HCT116 (cell line): ENCODE results near the gene NPPC. TPM values are rescaled to one million over a fixed set of nuclear protein-coding genes. Genes with fewer than 3 reads are reported as not detected.

Source experiments
- ATAC-seq: fragments of 200-7000 bp; cut with Tn5 transposase; 2 replicates; pipeline ENCODE4 v1.9.1; 2020; ENCODE audit warnings: mild to moderate bottlenecking, moderate library complexity
- BruUV-seq: library from RNA; stranded (reverse); fragments of 400-500 nt; replicated peaks from 2 replicates; lab custom pipeline; 2021; lab: Mats Ljungman, UMichigan
- CTCF ChIA-PET: fragments of 300-600 bp; sonication (Branson Sonifier 250); formaldehyde crosslinking; loops from one replicate; lab custom pipeline; 2021; ENCODE audit warnings: antibody characterized with exemption; lab: Charles Lee
- POLR2A ChIA-PET: fragments of 300-600, 350-600 bp; sonication (Branson Sonifier 250); formaldehyde crosslinking; loops from one replicate; lab custom pipeline; 2021; ENCODE audit warnings: antibody characterized with exemption; lab: Charles Lee
- RAD21 ChIA-PET, 2 experiments: fragments of 300-600 bp; sonication (Branson Sonifier 250); formaldehyde crosslinking; loops; one replicate each; lab custom pipeline; 2023; ENCODE audit warnings: low total read pairs in 2 of 2; ENCODE audit not compliant: uncharacterized antibody in 2 of 2, unreplicated experiment in 2 of 2, low non-redundant PET in 1 of 2; lab: Charles Lee
- DNase-seq: peaks from one replicate; pipeline ENCODE4 v3.0.0-alpha.2; 2010; ENCODE audit warnings: low read depth, low spot score
- H2AFZ ChIP-seq: fragments of 200-600 bp; shearing (Covaris generic), sonication (generic); 2 replicates; pipeline ENCODE4 v1.6.1; 2017; ENCODE audit warnings: low read depth, mixed run types, mixed read lengths, antibody characterized with exemption, low read length; ENCODE audit not compliant: poor library complexity, severe bottlenecking
- H3K27ac ChIP-seq: 2 replicates; pipeline ENCODE4 v1.5.1; 2012; ENCODE audit warnings: low read depth, low read length
- H3K27me3 ChIP-seq: fragments of 200-600 bp; sonication (generic); 2 replicates; pipeline ENCODE4 v1.6.1; 2016; ENCODE audit warnings: mixed run types, low read length, mixed read lengths; ENCODE audit not compliant: insufficient read depth
- H3K36me3 ChIP-seq, 2 experiments: fragments of 200-500 bp in 1 of 2; fragments of 200-600 bp in 1 of 2; sonication (Bioruptor generic) in 1 of 2; sonication (generic) in 1 of 2; 2 replicates each; pipeline versions ENCODE4 v1.5.1 to v1.6.1; 2014 to 2016; ENCODE audit warnings: low read length in 2 of 2, inconsistent platforms in 1 of 2, mixed read lengths in 1 of 2, mixed run types in 1 of 2; ENCODE audit not compliant: insufficient read depth in 2 of 2, control insufficient read depth in 1 of 2
- H3K4me1 ChIP-seq, 2 experiments: fragments of 200-600 bp in 1 of 2; sonication (generic) in 1 of 2; 2 replicates each; pipeline versions ENCODE4 v1.5.1 to v1.6.1; 2012 to 2017; ENCODE audit warnings: low read length in 2 of 2, inconsistent platforms in 1 of 2, mild to moderate bottlenecking in 1 of 2, mixed read lengths in 1 of 2, mixed run types in 1 of 2, moderate library complexity in 1 of 2; ENCODE audit not compliant: insufficient read depth in 2 of 2, control insufficient read depth in 1 of 2
- H3K4me2 ChIP-seq: fragments of 200-600 bp; sonication (generic); 2 replicates; pipeline ENCODE4 v1.6.1; 2017; ENCODE audit warnings: mixed run types, low read length, mixed read lengths
- H3K4me3 ChIP-seq, 2 experiments: fragments of 200-600 bp in 1 of 2; sonication (generic) in 1 of 2; replicated peaks in 1 of 2; 2 replicates each; pipeline ENCODE4 v1.5.1; 2011 to 2016; ENCODE audit warnings: low read length in 2 of 2, control low read depth in 1 of 2, low read depth in 1 of 2, mild to moderate bottlenecking in 1 of 2, mixed read lengths in 1 of 2, mixed run types in 1 of 2
- H3K79me2 ChIP-seq: fragments of 200-600 bp; sonication (generic); 2 replicates; pipeline ENCODE4 v1.6.1; 2017; ENCODE audit warnings: mild to moderate bottlenecking, mixed run types, low read length, moderate library complexity, mixed read lengths; ENCODE audit not compliant: insufficient read depth
- H3K9ac ChIP-seq: fragments of 200-600 bp; sonication (generic); 2 replicates; pipeline ENCODE4 v1.6.1; 2016; ENCODE audit warnings: low read length, mixed read lengths
- H3K9me2 ChIP-seq: fragments of 200-600 bp; sonication (generic), shearing (Covaris generic); 2 replicates; pipeline ENCODE4 v1.6.1; 2017; ENCODE audit warnings: mixed run types, mild to moderate bottlenecking, moderate library complexity; ENCODE audit not compliant: insufficient read depth
- H3K9me3 ChIP-seq, 2 experiments: fragments of 200-500 bp in 1 of 2; fragments of 200-600 bp in 1 of 2; sonication (Bioruptor generic) in 1 of 2; sonication (generic) in 1 of 2; 2 replicates each; pipeline ENCODE4 v1.6.1; 2014 to 2017; ENCODE audit warnings: low read length in 2 of 2, mixed read lengths in 2 of 2, inconsistent platforms in 1 of 2, low read depth in 1 of 2, mild to moderate bottlenecking in 1 of 2, mixed run types in 1 of 2, moderate library complexity in 1 of 2; ENCODE audit not compliant: control insufficient read depth in 1 of 2, insufficient read depth in 1 of 2
- H4K20me1 ChIP-seq: fragments of 200-600 bp; sonication (generic), shearing (Covaris generic); 2 replicates; pipeline ENCODE4 v1.6.1; 2017; ENCODE audit warnings: mixed run types, mild to moderate bottlenecking, moderate library complexity; ENCODE audit not compliant: insufficient read depth
- CBX3 ChIP-seq: IDR thresholded peaks from 2 replicates; pipeline ENCODE4 v1.6.1; 2012; ENCODE audit warnings: low read depth
- EZH2 ChIP-seq: fragments of 200-600 bp; sonication (generic); IDR thresholded peaks from 2 replicates; pipeline ENCODE4 v1.6.1; 2017; ENCODE audit warnings: antibody characterized with exemption, mixed run types
- FOSL1 ChIP-seq: IDR thresholded peaks from 2 replicates; pipeline ENCODE4 v1.6.1; 2012; ENCODE audit warnings: low read depth
- JUND ChIP-seq: IDR thresholded peaks from 2 replicates; pipeline ENCODE4 v1.6.1; 2012
- RAD21 ChIP-seq: IDR thresholded peaks from 2 replicates; pipeline ENCODE4 v1.6.1; 2012; ENCODE audit warnings: low read depth, mild to moderate bottlenecking
- SP1 ChIP-seq: IDR thresholded peaks from 2 replicates; pipeline ENCODE4 v1.6.1; 2012; ENCODE audit warnings: low read depth
- TCF7L2 ChIP-seq: IDR thresholded peaks from 2 replicates; pipeline ENCODE4 v1.7.0; 2011; ENCODE audit warnings: borderline replicate concordance, inconsistent platforms; ENCODE audit not compliant: insufficient read depth, insufficient read length; ENCODE audit errors: extremely low read depth
- YY1 ChIP-seq: IDR thresholded peaks from 2 replicates; pipeline ENCODE4 v1.6.1; 2011; ENCODE audit warnings: low read length, low read depth, moderate library complexity, mild to moderate bottlenecking; ENCODE audit not compliant: insufficient replicate concordance; ENCODE audit errors: extremely low read depth
- ZNF274 ChIP-seq: fragments of 200-500 bp; sonication (Bioruptor generic); IDR thresholded peaks from 2 replicates; pipeline ENCODE4 v1.6.1; 2014; ENCODE audit warnings: mild to moderate bottlenecking, low read depth, low read length, inconsistent platforms
- intact Hi-C: fragments of 100-400 bp; cut with micrococcal nuclease; formaldehyde crosslinking; loops from 2 replicates; pipeline ENCODE4 v1.10.0; 2022
- total RNA-seq: library from RNA; stranded (reverse); gene quantifications from one replicate; pipeline ENCODE4 v1.2.1, GENCODE V29; 2021; ENCODE audit not compliant: unreplicated experiment
- TF ChIP-seq, protein P1 (sequence below): IDR thresholded peaks from 2 replicates; pipeline ENCODE4 v1.6.1; 2011; ENCODE audit warnings: mild to moderate bottlenecking, low read length, moderate library complexity; ENCODE audit not compliant: insufficient replicate concordance; ENCODE audit errors: extremely low read depth
- TF ChIP-seq, protein P2 (sequence below): IDR thresholded peaks from 2 replicates; pipeline ENCODE4 v1.6.1; 2012
- TF ChIP-seq, protein P3 (sequence below): IDR thresholded peaks from 2 replicates; pipeline ENCODE4 v1.6.1; 2012
- TF ChIP-seq, protein P4 (sequence below): IDR thresholded peaks from 2 replicates; pipeline ENCODE4 v1.6.1; 2012; ENCODE audit warnings: low read depth
- TF ChIP-seq, protein P5 (sequence below), 3 experiments: fragments of 200-600 bp in 1 of 3; sonication (generic) in 1 of 3; IDR thresholded peaks in 2 of 3; conservative IDR thresholded peaks in 1 of 3; 2 replicates each; pipeline ENCODE4 v1.5.1; 2012 to 2017; ENCODE audit warnings: low read depth in 2 of 3, low read length in 2 of 3, antibody characterized with exemption in 1 of 3, borderline replicate concordance in 1 of 3, control low read depth in 1 of 3, mild to moderate bottlenecking in 1 of 3, mixed read lengths in 1 of 3, mixed run types in 1 of 3, moderate library complexity in 1 of 3; ENCODE audit not compliant: insufficient read depth in 1 of 3

The NPPC gene
- total RNA-seq, 1 experiment from 2014 or later: 0.52 TPM

DNA sequence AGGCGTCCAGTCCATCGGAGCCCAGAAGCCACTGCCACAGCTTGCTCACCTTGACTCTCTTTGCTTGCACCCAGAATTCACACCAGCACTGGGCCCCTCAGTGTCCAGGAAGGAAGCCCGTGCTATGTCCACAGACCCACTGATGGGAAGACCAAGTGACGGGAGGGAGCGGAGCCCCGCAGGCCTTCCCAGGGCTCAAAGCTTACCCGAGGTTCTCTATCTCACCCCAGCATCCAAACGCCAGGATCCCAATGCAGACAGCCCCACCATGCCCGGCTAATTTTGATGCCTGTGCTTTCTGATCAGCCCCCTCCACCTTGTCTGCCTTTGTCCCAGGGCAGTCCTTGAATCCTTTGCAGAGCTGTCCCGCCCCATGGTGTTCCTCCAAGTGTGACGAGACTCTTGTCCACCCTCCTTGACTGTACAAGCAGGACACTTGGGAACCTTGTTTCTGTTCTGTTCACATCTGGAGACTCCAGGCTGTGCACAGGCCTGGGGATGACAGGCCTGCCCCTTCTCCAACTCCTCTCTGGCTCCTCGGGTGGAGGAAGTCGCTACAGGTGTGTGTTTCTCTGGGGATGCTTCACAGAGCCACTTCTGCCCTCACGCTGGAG is 12.0 kb downstream of the NPPC start:
- Histone ChIP-seq H4K20me1 (no peaks in the 10 kb centered on the region), H3K4me3 (no peak overlapping the region), H3K9me3 (no peaks in the 10 kb centered on the region), H2AFZ (no peak overlapping the region), H3K4me2 (no peak overlapping the region), H3K36me3 (no peaks in the 10 kb centered on the region), H3K27me3 (no peaks in the 10 kb centered on the region), H3K9ac (no peak overlapping the region), H3K9me2 (no peaks in the 10 kb centered on the region), H3K27ac (no peak overlapping the region), H3K79me2 (no peaks in the 10 kb centered on the region), H3K4me1 (no peaks in the 10 kb centered on the region)
- no peak for ATAC-seq
- POLR2A ChIA-PET: no interaction called here
- TF ChIP-seq, protein P1, sequence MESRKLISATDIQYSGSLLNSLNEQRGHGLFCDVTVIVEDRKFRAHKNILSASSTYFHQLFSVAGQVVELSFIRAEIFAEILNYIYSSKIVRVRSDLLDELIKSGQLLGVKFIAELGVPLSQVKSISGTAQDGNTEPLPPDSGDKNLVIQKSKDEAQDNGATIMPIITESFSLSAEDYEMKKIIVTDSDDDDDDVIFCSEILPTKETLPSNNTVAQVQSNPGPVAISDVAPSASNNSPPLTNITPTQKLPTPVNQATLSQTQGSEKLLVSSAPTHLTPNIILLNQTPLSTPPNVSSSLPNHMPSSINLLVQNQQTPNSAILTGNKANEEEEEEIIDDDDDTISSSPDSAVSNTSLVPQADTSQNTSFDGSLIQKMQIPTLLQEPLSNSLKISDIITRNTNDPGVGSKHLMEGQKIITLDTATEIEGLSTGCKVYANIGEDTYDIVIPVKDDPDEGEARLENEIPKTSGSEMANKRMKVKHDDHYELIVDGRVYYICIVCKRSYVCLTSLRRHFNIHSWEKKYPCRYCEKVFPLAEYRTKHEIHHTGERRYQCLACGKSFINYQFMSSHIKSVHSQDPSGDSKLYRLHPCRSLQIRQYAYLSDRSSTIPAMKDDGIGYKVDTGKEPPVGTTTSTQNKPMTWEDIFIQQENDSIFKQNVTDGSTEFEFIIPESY: no peak
- no peak for TF ChIP-seq FOSL1
- no peak for TF ChIP-seq JUND
- no peak for TF ChIP-seq YY1
- TF ChIP-seq, protein P2, sequence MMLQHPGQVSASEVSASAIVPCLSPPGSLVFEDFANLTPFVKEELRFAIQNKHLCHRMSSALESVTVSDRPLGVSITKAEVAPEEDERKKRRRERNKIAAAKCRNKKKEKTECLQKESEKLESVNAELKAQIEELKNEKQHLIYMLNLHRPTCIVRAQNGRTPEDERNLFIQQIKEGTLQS: no peak
- TF ChIP-seq ZNF274: no peak
- no peak for TF ChIP-seq RAD21
- no peak for TF ChIP-seq EZH2
- TF ChIP-seq, protein P3, sequence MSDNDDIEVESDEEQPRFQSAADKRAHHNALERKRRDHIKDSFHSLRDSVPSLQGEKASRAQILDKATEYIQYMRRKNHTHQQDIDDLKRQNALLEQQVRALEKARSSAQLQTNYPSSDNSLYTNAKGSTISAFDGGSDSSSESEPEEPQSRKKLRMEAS: no peak
- no peak for TF ChIP-seq CBX3
- TF ChIP-seq, protein P4, sequence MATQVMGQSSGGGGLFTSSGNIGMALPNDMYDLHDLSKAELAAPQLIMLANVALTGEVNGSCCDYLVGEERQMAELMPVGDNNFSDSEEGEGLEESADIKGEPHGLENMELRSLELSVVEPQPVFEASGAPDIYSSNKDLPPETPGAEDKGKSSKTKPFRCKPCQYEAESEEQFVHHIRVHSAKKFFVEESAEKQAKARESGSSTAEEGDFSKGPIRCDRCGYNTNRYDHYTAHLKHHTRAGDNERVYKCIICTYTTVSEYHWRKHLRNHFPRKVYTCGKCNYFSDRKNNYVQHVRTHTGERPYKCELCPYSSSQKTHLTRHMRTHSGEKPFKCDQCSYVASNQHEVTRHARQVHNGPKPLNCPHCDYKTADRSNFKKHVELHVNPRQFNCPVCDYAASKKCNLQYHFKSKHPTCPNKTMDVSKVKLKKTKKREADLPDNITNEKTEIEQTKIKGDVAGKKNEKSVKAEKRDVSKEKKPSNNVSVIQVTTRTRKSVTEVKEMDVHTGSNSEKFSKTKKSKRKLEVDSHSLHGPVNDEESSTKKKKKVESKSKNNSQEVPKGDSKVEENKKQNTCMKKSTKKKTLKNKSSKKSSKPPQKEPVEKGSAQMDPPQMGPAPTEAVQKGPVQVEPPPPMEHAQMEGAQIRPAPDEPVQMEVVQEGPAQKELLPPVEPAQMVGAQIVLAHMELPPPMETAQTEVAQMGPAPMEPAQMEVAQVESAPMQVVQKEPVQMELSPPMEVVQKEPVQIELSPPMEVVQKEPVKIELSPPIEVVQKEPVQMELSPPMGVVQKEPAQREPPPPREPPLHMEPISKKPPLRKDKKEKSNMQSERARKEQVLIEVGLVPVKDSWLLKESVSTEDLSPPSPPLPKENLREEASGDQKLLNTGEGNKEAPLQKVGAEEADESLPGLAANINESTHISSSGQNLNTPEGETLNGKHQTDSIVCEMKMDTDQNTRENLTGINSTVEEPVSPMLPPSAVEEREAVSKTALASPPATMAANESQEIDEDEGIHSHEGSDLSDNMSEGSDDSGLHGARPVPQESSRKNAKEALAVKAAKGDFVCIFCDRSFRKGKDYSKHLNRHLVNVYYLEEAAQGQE: no peak
- TF ChIP-seq, protein P5, sequence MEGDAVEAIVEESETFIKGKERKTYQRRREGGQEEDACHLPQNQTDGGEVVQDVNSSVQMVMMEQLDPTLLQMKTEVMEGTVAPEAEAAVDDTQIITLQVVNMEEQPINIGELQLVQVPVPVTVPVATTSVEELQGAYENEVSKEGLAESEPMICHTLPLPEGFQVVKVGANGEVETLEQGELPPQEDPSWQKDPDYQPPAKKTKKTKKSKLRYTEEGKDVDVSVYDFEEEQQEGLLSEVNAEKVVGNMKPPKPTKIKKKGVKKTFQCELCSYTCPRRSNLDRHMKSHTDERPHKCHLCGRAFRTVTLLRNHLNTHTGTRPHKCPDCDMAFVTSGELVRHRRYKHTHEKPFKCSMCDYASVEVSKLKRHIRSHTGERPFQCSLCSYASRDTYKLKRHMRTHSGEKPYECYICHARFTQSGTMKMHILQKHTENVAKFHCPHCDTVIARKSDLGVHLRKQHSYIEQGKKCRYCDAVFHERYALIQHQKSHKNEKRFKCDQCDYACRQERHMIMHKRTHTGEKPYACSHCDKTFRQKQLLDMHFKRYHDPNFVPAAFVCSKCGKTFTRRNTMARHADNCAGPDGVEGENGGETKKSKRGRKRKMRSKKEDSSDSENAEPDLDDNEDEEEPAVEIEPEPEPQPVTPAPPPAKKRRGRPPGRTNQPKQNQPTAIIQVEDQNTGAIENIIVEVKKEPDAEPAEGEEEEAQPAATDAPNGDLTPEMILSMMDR (IDR thresholded peaks at IDR 0.05 in 2 of 3, conservative IDR thresholded peaks at IDR 0.05 in 1 of 3; ENCODE audit: borderline replicate concordance in 1 of 3, insufficient read depth in 1 of 3, low read depth in 2 of 3, low read length in 2 of 3): no peak
- no peak for TF ChIP-seq SP1
- no peak for TF ChIP-seq TCF7L2
- DNase-seq: no peak
- intact Hi-C loops: no loop called here
- RAD21 ChIA-PET: no interaction called here
- BruUV-seq: no TSS peak
- CTCF ChIA-PET: no interaction called here
